Neural crest cell (in vitro differentiated cells): ENCODE results near the gene FIS1. TPM values are rescaled to one million over a fixed set of nuclear protein-coding genes. Genes with fewer than 3 reads are reported as not detected.
"Not testable (repeated sequence)": the region's sequence is repeated elsewhere in the genome, so short reads cannot be mapped to it uniquely, and the experiment has no call there.

Source experiments
- DNase-seq: peaks from one replicate; pipeline ENCODE4 v3.0.0; 2021; ENCODE audit warnings: low read depth, mixed read lengths, low spot score
- H3K27ac Mint-ChIP-seq: one replicate; pipeline ENCODE4 v1.8.0; 2021; ENCODE audit warnings: mild to moderate bottlenecking, mixed read lengths; ENCODE audit not compliant: unreplicated experiment
- H3K27me3 Mint-ChIP-seq: 2 replicates; pipeline ENCODE4 v1.8.0; 2021; ENCODE audit warnings: low read depth, mild to moderate bottlenecking, mixed read lengths
- H3K36me3 Mint-ChIP-seq: 2 replicates; pipeline ENCODE4 v1.8.0; 2021; ENCODE audit warnings: low read depth, mild to moderate bottlenecking, mixed read lengths
- H3K4me1 Mint-ChIP-seq: 2 replicates; pipeline ENCODE4 v1.8.0; 2021; ENCODE audit warnings: mixed read lengths
- H3K4me3 Mint-ChIP-seq: one replicate; pipeline ENCODE4 v1.8.0; 2021; ENCODE audit warnings: mild to moderate bottlenecking, mixed read lengths
- H3K9me3 Mint-ChIP-seq: 2 replicates; pipeline ENCODE4 v1.8.0; 2021; ENCODE audit warnings: mixed read lengths
- total RNA-seq: library from RNA; stranded (reverse); gene quantifications from 2 replicates; pipeline ENCODE4 v1.2.1, GENCODE V29; 2021
- TF ChIP-seq, protein P1 (sequence below): fragments of 200-600 bp; sonication (generic); conservative IDR thresholded peaks from 2 replicates; pipeline ENCODE4 v1.5.0; 2021; ENCODE audit warnings: antibody characterized with exemption, mild to moderate bottlenecking

Gene FIS1
- total RNA-seq, 1 donor from 2014 or later = 104 TPM

GRCh38 chr7:101258243-101258731, 13.4 kb upstream of the FIS1 start:
- H3K27ac Mint-ChIP-seq = no peak overlapping the region
- TF ChIP-seq, protein P1, sequence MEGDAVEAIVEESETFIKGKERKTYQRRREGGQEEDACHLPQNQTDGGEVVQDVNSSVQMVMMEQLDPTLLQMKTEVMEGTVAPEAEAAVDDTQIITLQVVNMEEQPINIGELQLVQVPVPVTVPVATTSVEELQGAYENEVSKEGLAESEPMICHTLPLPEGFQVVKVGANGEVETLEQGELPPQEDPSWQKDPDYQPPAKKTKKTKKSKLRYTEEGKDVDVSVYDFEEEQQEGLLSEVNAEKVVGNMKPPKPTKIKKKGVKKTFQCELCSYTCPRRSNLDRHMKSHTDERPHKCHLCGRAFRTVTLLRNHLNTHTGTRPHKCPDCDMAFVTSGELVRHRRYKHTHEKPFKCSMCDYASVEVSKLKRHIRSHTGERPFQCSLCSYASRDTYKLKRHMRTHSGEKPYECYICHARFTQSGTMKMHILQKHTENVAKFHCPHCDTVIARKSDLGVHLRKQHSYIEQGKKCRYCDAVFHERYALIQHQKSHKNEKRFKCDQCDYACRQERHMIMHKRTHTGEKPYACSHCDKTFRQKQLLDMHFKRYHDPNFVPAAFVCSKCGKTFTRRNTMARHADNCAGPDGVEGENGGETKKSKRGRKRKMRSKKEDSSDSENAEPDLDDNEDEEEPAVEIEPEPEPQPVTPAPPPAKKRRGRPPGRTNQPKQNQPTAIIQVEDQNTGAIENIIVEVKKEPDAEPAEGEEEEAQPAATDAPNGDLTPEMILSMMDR = no peak
- H3K4me1 Mint-ChIP-seq = no peaks in the 10 kb centered on the region
- H3K4me3 Mint-ChIP-seq = no peak overlapping the region
- H3K9me3 Mint-ChIP-seq = no peaks in the 10 kb centered on the region
- peaks cover 12% of the 10 kb centered on the region for H3K27me3 Mint-ChIP-seq
- H3K36me3 Mint-ChIP-seq = no peaks in the 10 kb centered on the region
- DNase-seq = no peak

DNA sequence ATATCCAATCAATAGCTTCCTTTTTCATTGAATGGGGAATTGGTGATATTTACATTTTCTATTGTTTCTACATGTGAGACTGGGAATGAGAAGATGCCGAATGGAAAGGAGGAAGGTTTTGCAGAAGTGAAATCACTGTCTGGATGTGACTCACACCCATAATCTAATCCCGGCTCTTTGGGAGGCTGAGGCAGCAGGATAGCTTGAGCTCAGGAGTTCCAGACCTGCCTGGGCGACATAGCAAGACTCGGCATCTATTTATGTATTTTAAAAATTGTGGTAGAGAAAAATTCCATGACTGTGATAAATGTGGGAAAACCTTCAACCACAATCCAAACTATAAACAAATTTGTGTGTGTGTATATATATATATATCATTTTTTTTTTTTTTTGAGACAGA, 10.9 kb upstream of the FIS1 start:
- TF ChIP-seq, protein P1 = no peak
- peaks cover 2% of the 10 kb centered on the region for H3K36me3 Mint-ChIP-seq
- H3K27me3 Mint-ChIP-seq = peaks cover 14% of the 10 kb centered on the region
- DNase-seq = no peak
- peak overlapping the region; percentile 4 for H3K4me3 Mint-ChIP-seq
- no peaks in the 10 kb centered on the region for H3K9me3 Mint-ChIP-seq
- peaks cover 14% of the 10 kb centered on the region for H3K4me1 Mint-ChIP-seq
- no peak overlapping the region for H3K27ac Mint-ChIP-seq

DNA sequence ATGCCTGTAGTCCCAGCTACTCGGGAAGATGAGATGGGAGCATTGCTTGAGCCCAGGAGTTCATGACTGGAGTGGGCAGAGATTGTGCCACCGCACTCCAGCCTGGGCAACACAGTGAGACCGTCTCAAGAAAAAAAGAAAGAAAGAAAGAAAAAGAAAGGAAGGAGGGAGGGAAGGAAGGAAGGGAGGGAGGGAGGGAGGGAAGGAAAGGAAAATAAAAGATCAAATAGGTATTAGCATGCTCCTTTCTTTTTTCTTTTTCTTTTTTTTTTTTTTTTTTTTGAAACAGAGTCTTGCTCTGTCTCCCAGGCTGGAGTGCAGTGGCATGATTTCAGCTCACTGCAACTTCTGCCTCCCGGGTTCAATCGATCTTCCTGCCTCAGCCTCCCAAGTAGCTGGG, 8.3 kb upstream of the FIS1 start:
- not testable (repeated sequence) for H3K36me3 Mint-ChIP-seq, H3K9me3 Mint-ChIP-seq, DNase-seq, H3K4me3 Mint-ChIP-seq, H3K27ac Mint-ChIP-seq
- H3K4me1 Mint-ChIP-seq = peaks cover 22% of the 10 kb centered on the region
- peaks cover 14% of the 10 kb centered on the region for H3K27me3 Mint-ChIP-seq

DNA sequence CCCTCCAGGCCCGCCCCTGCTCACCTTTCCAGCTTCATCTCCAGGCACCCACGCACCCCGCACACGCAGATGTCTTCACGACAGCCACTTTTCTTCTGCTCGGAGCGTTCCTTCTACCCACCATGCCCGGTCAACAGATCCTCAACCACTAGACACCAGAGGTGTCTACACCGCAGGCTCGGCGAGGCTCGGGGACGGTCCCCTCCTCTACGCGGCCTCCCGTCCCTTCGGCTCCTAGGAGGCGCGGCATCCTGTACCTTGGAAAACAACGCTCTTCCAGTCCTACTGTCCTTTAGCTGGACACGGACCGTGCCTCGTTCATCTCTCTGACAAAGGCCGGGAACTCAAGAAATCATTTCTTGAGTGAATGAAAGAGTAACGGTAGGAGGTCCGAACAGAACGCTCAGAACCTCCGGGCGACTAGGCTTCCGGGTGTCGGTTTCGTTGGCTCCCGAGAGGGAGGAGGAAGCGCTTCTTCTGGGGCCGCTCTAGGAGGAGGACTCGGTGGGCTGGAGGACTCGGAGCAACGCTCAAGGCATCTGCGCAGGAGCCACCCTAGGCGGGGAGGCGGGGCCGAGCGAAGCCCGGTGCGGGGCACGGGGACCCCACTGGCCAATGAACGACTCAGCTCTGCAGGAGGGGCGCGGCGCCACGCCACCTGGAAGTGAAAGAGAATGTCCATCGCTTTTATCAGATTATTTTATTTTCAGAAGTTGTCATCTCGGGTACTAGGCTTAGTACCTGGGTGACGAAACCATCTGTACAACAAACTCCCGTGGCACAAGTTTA, 7.2 kb upstream of the FIS1 start:
- H3K4me1 Mint-ChIP-seq = peaks cover 22% of the 10 kb centered on the region
- peak overlapping the region; percentile 98 for H3K4me3 Mint-ChIP-seq
- peak overlapping the region; percentile 98 for H3K27ac Mint-ChIP-seq
- DNase-seq = peak; percentile 97
- no peaks in the 10 kb centered on the region for H3K9me3 Mint-ChIP-seq
- TF ChIP-seq, protein P1 = no peak
- peaks cover 6% of the 10 kb centered on the region for H3K36me3 Mint-ChIP-seq
- peaks cover 14% of the 10 kb centered on the region for H3K27me3 Mint-ChIP-seq

DNA sequence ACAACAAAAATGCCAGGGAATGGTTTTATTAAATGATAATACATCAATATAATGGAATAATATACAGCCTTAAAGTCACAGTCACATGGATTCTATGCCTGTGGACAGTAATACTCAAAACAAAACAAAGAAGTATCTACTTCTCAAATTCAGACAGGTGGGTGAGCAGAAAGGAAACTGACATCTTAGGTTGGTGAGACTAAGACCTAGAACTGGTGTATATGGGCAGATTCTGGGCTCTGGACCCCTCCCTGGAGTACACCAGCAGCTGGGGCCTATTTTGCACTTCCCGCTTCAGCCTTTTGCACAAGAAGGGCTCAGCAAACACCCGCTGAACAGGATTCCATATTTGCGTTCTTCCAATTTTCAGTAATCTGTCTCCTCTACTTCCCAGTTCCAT, 5.4 kb upstream of the FIS1 start:
- TF ChIP-seq, protein P1 = no peak
- H3K27me3 Mint-ChIP-seq = peaks cover 8% of the 10 kb centered on the region
- no peaks in the 10 kb centered on the region for H3K9me3 Mint-ChIP-seq
- H3K36me3 Mint-ChIP-seq = peaks cover 6% of the 10 kb centered on the region
- no peak overlapping the region for H3K27ac Mint-ChIP-seq
- peaks cover 26% of the 10 kb centered on the region for H3K4me1 Mint-ChIP-seq
- H3K4me3 Mint-ChIP-seq = peak overlapping the region; percentile 98
- no peak for DNase-seq

DNA sequence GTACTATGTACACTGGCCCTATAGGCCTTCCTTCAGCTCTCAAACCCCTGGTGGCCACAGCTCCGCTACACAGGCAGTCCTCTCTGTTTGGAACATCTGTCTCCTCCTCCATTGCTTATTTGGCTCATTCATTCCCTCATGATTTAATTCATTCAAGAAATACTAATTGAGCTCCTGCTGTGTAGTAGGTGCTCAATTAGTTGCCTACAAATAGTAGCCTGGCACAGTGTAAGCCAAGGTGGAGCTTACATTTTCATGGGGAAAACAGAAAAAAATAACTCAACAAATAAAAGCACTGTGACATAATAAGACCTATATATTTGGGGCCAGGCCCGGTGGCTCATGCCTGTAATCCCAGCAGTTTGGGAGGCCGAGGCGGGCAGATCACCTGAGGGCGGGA, 3.4 kb upstream of the FIS1 start:
- no peaks in the 10 kb centered on the region for H3K9me3 Mint-ChIP-seq
- DNase-seq = no peak
- H3K4me1 Mint-ChIP-seq = peaks cover 39% of the 10 kb centered on the region
- H3K27ac Mint-ChIP-seq = no peak overlapping the region
- H3K36me3 Mint-ChIP-seq = peaks cover 6% of the 10 kb centered on the region
- H3K27me3 Mint-ChIP-seq = peaks cover 2% of the 10 kb centered on the region
- TF ChIP-seq, protein P1 = no peak
- H3K4me3 Mint-ChIP-seq = peak overlapping the region; percentile 66
